Panc1 (cell line): Measurements from ENCODE around the gene ITGB2. TPM values are rescaled to one million over a fixed set of nuclear protein-coding genes. Genes with fewer than 3 reads are reported as not detected.
A peak's percentile ranks its signal among the peaks of the same experiment; 100 is the strongest.

Experiments used
- ATAC-seq: fragments of 200-7000 bp; cut with Tn5 transposase; 2 replicates; pipeline ENCODE4 v1.9.1; 2020; ENCODE audit warnings: mild to moderate bottlenecking, moderate library complexity
- BruUV-seq: library from RNA; stranded (reverse); fragments of 400-500 nt; replicated peaks from 2 replicates; lab custom pipeline; 2021; lab: Mats Ljungman, UMichigan
- CTCF ChIA-PET: fragments of 300-600 bp; sonication (Branson Sonifier 250); formaldehyde crosslinking; loops from one replicate; lab custom pipeline; 2022; ENCODE audit warnings: antibody characterized with exemption; lab: Charles Lee
- POLR2A ChIA-PET: fragments of 300-600 bp; sonication (Branson Sonifier 250); formaldehyde crosslinking; loops from one replicate; lab custom pipeline; 2022; ENCODE audit warnings: antibody characterized with exemption; lab: Charles Lee
- DNase-seq: peaks from one replicate; pipeline ENCODE4 v3.0.0-alpha.2; 2010; ENCODE audit warnings: low read depth, low spot score
- H3K27ac ChIP-seq: 2 replicates; pipeline ENCODE4 v1.5.1; 2011; ENCODE audit warnings: mild to moderate bottlenecking, low read length, inconsistent platforms
- H3K27me3 ChIP-seq: fragments of 200-500 bp; sonication (Bioruptor generic); 2 replicates; pipeline ENCODE4 v1.6.0; 2014; ENCODE audit warnings: low read length, inconsistent platforms; ENCODE audit not compliant: control insufficient read depth, insufficient read depth
- H3K36me3 ChIP-seq: fragments of 200-500 bp; sonication (Bioruptor generic); 2 replicates; pipeline ENCODE4 v1.5.1; 2014; ENCODE audit warnings: inconsistent platforms, mild to moderate bottlenecking, low read length, moderate library complexity; ENCODE audit not compliant: control insufficient read depth, insufficient read depth
- H3K4me1 ChIP-seq: 2 replicates; pipeline ENCODE4 v1.5.1; 2011; ENCODE audit warnings: inconsistent platforms, mild to moderate bottlenecking, low read length, moderate library complexity; ENCODE audit not compliant: control insufficient read depth, insufficient read depth
- H3K4me3 ChIP-seq, 2 experiments: 2 replicates each; pipeline ENCODE4 v1.5.1; 2011 to 2012; ENCODE audit warnings: low read depth in 2 of 2, low read length in 2 of 2, mild to moderate bottlenecking in 2 of 2, inconsistent platforms in 1 of 2, moderate library complexity in 1 of 2
- H3K9me3 ChIP-seq: fragments of 200-500 bp; sonication (Bioruptor generic); 2 replicates; pipeline ENCODE4 v1.5.1; 2014; ENCODE audit warnings: low read depth, mild to moderate bottlenecking, inconsistent platforms, low read length, moderate library complexity; ENCODE audit not compliant: control insufficient read depth, insufficient read depth
- CTCF ChIP-seq: fragments of 450-650 bp; IDR thresholded peaks from 2 replicates; pipeline ENCODE4 v1.5.1; 2017; ENCODE audit warnings: mild to moderate bottlenecking
- POLR2AphosphoS5 ChIP-seq: IDR thresholded peaks from 2 replicates; pipeline ENCODE4 v1.6.1; 2012; ENCODE audit warnings: mild to moderate bottlenecking, low read depth, low read length, moderate library complexity
- SIN3A ChIP-seq: IDR thresholded peaks from 2 replicates; pipeline ENCODE4 v1.6.1; 2012; ENCODE audit warnings: low read depth, mild to moderate bottlenecking, low read length, moderate library complexity, borderline replicate concordance; ENCODE audit not compliant: insufficient read depth
- TCF7L2 ChIP-seq: IDR thresholded peaks from 2 replicates; pipeline ENCODE4 v1.6.1; 2011; ENCODE audit warnings: mild to moderate bottlenecking, low read depth, low read length, inconsistent platforms
- in situ Hi-C: cut with HindIII; loops from 2 replicates; pipeline ENCODE4 v1.10.0; 2016; ENCODE audit warnings: low sequenced_read_pairs, low pct_unique_long_range_greater_than_20kb
- intact Hi-C: fragments of 100-400 bp; cut with micrococcal nuclease; formaldehyde crosslinking; loops from one replicate; pipeline ENCODE4 v1.10.0; 2022; ENCODE audit not compliant: unreplicated experiment
- total RNA-seq: library from RNA; stranded (reverse); gene quantifications from one replicate; pipeline ENCODE4 v1.2.1, GENCODE V29; 2021; ENCODE audit not compliant: unreplicated experiment
- TF ChIP-seq, protein P1 (sequence below), 2 experiments: IDR thresholded peaks; 2 replicates each; pipeline ENCODE4 v1.6.1; 2011 to 2012; ENCODE audit warnings: low read depth in 2 of 2, control low read depth in 1 of 2, low read length in 1 of 2, mild to moderate bottlenecking in 1 of 2, moderate library complexity in 1 of 2; ENCODE audit not compliant: insufficient read depth in 1 of 2

Gene ITGB2
- total RNA-seq, 1 experiment from 2014 or later: 3.0 TPM

DNA sequence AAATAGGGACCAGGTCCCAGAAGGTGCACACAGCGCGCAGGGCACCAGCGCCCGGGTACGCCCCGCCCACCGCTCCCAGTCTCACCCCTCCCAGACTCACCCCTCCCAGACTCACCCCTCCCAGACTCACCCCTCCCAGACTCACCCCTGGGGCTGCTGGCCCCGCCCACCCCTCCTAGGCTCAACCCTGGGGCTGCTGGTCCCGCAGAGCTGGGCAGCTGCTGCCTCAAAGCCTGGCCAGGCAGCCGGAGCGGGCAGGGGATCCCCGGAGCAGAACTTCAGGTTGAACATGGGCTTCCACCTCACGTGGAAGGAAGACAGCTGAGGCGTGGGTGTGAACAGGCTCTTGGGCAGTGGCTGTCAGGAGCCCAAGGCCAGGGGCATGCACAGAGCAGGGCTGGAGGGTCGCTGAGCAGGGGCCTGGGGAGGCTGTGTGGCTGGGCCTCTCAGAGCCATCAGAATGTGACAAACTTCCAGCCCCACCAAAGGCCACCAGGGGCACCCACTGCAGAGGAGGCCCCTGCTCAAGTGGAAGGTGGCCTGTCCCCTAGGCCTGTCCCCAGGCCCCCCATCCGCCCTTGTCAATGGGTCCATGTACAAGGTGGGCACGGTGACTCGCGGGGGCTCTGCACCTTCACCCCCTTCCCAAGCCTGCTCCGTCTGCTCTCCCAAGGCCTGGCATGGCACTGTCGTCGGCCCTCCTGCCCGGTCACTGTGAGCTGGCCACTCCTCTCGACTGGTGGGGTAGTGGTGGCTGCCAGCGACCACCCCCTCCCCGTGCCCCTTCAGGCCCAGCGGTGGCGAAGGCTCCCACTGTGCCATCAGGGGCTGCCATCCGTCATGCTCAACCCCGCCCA, 82.4 kb downstream of the ITGB2 start:
- Histone ChIP-seq H3K4me3 (no peak overlapping the region), H3K9me3 (no peaks in the 10 kb centered on the region), H3K27ac (no peak overlapping the region), H3K27me3 (no peaks in the 10 kb centered on the region), H3K4me1 (peaks cover 5% of the 10 kb centered on the region; the same call in 1 of the 2 replicates), H3K36me3 (no peaks in the 10 kb centered on the region)
- peak; percentile 42; the same call in 1 of the 2 replicates for ATAC-seq
- ChIA-PET CTCF (no interaction called here), POLR2A (no interaction called here)
- no peak for TF ChIP-seq TCF7L2
- no peak for TF ChIP-seq SIN3A
- no peak for TF ChIP-seq CTCF
- TF ChIP-seq, protein P1, sequence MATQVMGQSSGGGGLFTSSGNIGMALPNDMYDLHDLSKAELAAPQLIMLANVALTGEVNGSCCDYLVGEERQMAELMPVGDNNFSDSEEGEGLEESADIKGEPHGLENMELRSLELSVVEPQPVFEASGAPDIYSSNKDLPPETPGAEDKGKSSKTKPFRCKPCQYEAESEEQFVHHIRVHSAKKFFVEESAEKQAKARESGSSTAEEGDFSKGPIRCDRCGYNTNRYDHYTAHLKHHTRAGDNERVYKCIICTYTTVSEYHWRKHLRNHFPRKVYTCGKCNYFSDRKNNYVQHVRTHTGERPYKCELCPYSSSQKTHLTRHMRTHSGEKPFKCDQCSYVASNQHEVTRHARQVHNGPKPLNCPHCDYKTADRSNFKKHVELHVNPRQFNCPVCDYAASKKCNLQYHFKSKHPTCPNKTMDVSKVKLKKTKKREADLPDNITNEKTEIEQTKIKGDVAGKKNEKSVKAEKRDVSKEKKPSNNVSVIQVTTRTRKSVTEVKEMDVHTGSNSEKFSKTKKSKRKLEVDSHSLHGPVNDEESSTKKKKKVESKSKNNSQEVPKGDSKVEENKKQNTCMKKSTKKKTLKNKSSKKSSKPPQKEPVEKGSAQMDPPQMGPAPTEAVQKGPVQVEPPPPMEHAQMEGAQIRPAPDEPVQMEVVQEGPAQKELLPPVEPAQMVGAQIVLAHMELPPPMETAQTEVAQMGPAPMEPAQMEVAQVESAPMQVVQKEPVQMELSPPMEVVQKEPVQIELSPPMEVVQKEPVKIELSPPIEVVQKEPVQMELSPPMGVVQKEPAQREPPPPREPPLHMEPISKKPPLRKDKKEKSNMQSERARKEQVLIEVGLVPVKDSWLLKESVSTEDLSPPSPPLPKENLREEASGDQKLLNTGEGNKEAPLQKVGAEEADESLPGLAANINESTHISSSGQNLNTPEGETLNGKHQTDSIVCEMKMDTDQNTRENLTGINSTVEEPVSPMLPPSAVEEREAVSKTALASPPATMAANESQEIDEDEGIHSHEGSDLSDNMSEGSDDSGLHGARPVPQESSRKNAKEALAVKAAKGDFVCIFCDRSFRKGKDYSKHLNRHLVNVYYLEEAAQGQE (IDR thresholded peaks at IDR 0.05; ENCODE audit: insufficient read depth in 1 of 2, low read depth in 2 of 2, low read length in 1 of 2): no peak
- TF ChIP-seq POLR2AphosphoS5: no peak
- intact Hi-C loops (no loop called here), in situ Hi-C loops (no loop called here)
- no peak for DNase-seq
- BruUV-seq: no TSS peak

DNA sequence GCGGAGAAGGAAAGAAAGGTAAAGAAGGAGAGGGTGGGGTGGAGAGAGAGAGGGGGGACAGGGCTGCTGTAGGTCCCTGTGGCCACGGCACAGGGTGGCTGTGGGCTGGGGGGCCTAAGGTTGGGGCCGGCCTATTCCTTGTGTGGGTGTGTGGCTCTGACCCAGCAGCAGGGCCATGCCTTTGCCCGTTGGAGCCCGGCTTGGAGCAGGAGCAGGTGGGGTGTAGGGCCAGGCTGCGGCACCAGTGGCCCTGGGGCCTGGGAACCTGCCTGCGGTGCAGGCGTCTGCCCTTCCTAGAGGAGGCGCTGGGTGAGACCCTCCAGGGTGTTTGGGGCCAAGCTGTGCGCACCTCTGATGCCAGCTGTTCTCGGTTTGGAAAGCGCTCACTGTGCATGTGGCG, 83.2 kb downstream of the ITGB2 start:
- ChIA-PET CTCF (no interaction called here), POLR2A (no interaction called here)
- peak; percentile 18; the same call in 1 of the 2 replicates for ATAC-seq
- Histone ChIP-seq H3K4me1 (peaks cover 5% of the 10 kb centered on the region; the same call in 1 of the 2 replicates), H3K27me3 (no peaks in the 10 kb centered on the region), H3K36me3 (no peaks in the 10 kb centered on the region), H3K9me3 (no peaks in the 10 kb centered on the region), H3K27ac (no peak overlapping the region), H3K4me3 (no peak overlapping the region)
- in situ Hi-C loops: no loop called here
- no peak for DNase-seq
- intact Hi-C loops: no loop called here
- BruUV-seq: no TSS peak
- TF ChIP-seq CTCF (no peak), POLR2AphosphoS5 (no peak), TCF7L2 (no peak), SIN3A (no peak)
- TF ChIP-seq, protein P1 (IDR thresholded peaks at IDR 0.05; ENCODE audit: insufficient read depth in 1 of 2, low read depth in 2 of 2, low read length in 1 of 2): no peak
